H9 (cell line): ENCODE measurements around the gene PITX3. TPM values are rescaled to one million over a fixed set of nuclear protein-coding genes. Genes with fewer than 3 reads are reported as not detected.
"Not testable (repeated sequence)": the region's sequence is repeated elsewhere in the genome, so short reads cannot be mapped to it uniquely, and the experiment has no call there.

ENCODE experiments used
- DNase-seq: peaks from one replicate; pipeline ENCODE4 v3.0.0-alpha.2; 2017
- H2AFZ ChIP-seq: one replicate; pipeline ENCODE4 v1.6.1; 2013; ENCODE audit warnings: mild to moderate bottlenecking, low read length, control low read depth, moderate library complexity
- H2AK5ac ChIP-seq: 2 replicates; pipeline ENCODE4 v1.6.1; 2013; ENCODE audit warnings: low read length, control low read depth, mixed read lengths; ENCODE audit not compliant: insufficient read length
- H2BK120ac ChIP-seq: one replicate; pipeline ENCODE4 v1.6.1; 2013; ENCODE audit warnings: low read depth, mild to moderate bottlenecking, low read length, control low read depth, inconsistent platforms; ENCODE audit not compliant: poor library complexity, severe bottlenecking
- H2BK12ac ChIP-seq: 2 replicates; pipeline ENCODE4 v1.6.1; 2013; ENCODE audit warnings: low read length, control low read depth, mixed read lengths, low read depth; ENCODE audit not compliant: insufficient read length
- H2BK15ac ChIP-seq: 2 replicates; pipeline ENCODE4 v1.6.1; 2013; ENCODE audit warnings: low read depth, low read length, control low read depth
- H2BK20ac ChIP-seq: one replicate; pipeline ENCODE4 v1.6.1; 2013; ENCODE audit warnings: low read depth, mild to moderate bottlenecking, low read length, control low read depth, inconsistent platforms; ENCODE audit not compliant: poor library complexity, severe bottlenecking
- H2BK5ac ChIP-seq: 2 replicates; pipeline ENCODE4 v1.6.1; 2013; ENCODE audit warnings: low read length, control low read depth, mixed read lengths; ENCODE audit not compliant: insufficient read length
- H3K14ac ChIP-seq: 2 replicates; pipeline ENCODE4 v1.6.1; 2013; ENCODE audit warnings: low read length, control low read depth; ENCODE audit not compliant: insufficient read depth
- H3K18ac ChIP-seq: 2 replicates; pipeline ENCODE4 v1.6.1; 2013; ENCODE audit warnings: low read depth, mild to moderate bottlenecking, mixed read lengths, low read length, control low read depth; ENCODE audit not compliant: insufficient read length
- H3K23ac ChIP-seq: 2 replicates; pipeline ENCODE4 v1.6.1; 2013; ENCODE audit warnings: low read length, control low read depth, mixed read lengths, low read depth; ENCODE audit not compliant: insufficient read length
- H3K23me2 ChIP-seq: 2 replicates; pipeline ENCODE4 v1.6.1; 2013; ENCODE audit warnings: low read depth, mild to moderate bottlenecking, mixed read lengths, low read length, control low read depth; ENCODE audit not compliant: insufficient read length, poor library complexity, severe bottlenecking
- H3K27ac ChIP-seq: 2 replicates; pipeline ENCODE4 v1.5.1; 2013; ENCODE audit warnings: low read length, control low read depth, mixed read lengths, low read depth; ENCODE audit not compliant: insufficient read length
- H3K27me3 ChIP-seq: 2 replicates; pipeline ENCODE4 v1.6.1; 2013; ENCODE audit warnings: low read length, control low read depth, inconsistent platforms; ENCODE audit not compliant: insufficient read depth
- H3K4ac ChIP-seq: 2 replicates; pipeline ENCODE4 v1.6.1; 2013; ENCODE audit warnings: low read depth, mild to moderate bottlenecking, control low read depth, inconsistent platforms, low read length, moderate library complexity
- H3K4me1 ChIP-seq: 2 replicates; pipeline ENCODE4 v1.6.1; 2013; ENCODE audit warnings: low read length, control low read depth, inconsistent platforms; ENCODE audit not compliant: insufficient read depth
- H3K4me2 ChIP-seq: 2 replicates; pipeline ENCODE4 v1.6.1; 2013; ENCODE audit warnings: low read length, control low read depth, mixed read lengths; ENCODE audit not compliant: insufficient read length, insufficient read depth
- H3K56ac ChIP-seq: 2 replicates; pipeline ENCODE4 v1.6.1; 2013; ENCODE audit warnings: low read depth, mild to moderate bottlenecking, mixed read lengths, low read length, control low read depth; ENCODE audit not compliant: insufficient read length
- H3K79me1 ChIP-seq: 2 replicates; pipeline ENCODE4 v1.6.1; 2013; ENCODE audit warnings: low read depth, mild to moderate bottlenecking, moderate library complexity, low read length, control low read depth, inconsistent platforms; ENCODE audit not compliant: insufficient read depth, poor library complexity, severe bottlenecking
- H3K79me2 ChIP-seq: 2 replicates; pipeline ENCODE4 v1.6.1; 2013; ENCODE audit warnings: low read length, control low read depth, inconsistent platforms; ENCODE audit not compliant: insufficient read depth
- H3K9ac ChIP-seq: 2 replicates; pipeline ENCODE4 v1.6.1; 2013; ENCODE audit warnings: low read length, control low read depth, mixed read lengths; ENCODE audit not compliant: insufficient read length; ENCODE audit errors: extremely low read depth
- H3K9me3 ChIP-seq: one replicate; pipeline ENCODE4 v1.6.1; 2013; ENCODE audit warnings: low read depth, low read length, inconsistent platforms; ENCODE audit not compliant: control insufficient read depth
- H3T11ph ChIP-seq: one replicate; pipeline ENCODE4 v1.6.1; 2013; ENCODE audit warnings: mild to moderate bottlenecking, low read length, control low read depth, inconsistent platforms
- H4K20me1 ChIP-seq: one replicate; pipeline ENCODE4 v1.6.1; 2013; ENCODE audit not compliant: control insufficient read depth, insufficient read length, insufficient read depth
- H4K5ac ChIP-seq: 2 replicates; pipeline ENCODE4 v1.6.1; 2013; ENCODE audit warnings: low read depth, mild to moderate bottlenecking, mixed read lengths, low read length, control low read depth; ENCODE audit not compliant: insufficient read length
- H4K8ac ChIP-seq: replicated peaks from 2 replicates; pipeline ENCODE4 v1.6.1; 2013; ENCODE audit warnings: low read length, control low read depth, mixed read lengths, low read depth; ENCODE audit not compliant: insufficient read length
- H4K91ac ChIP-seq: 2 replicates; pipeline ENCODE4 v1.6.1; 2013; ENCODE audit warnings: low read depth, mild to moderate bottlenecking, moderate library complexity, mixed read lengths, low read length, control low read depth; ENCODE audit not compliant: insufficient read length
- H3K27ac Mint-ChIP-seq, 3 experiments: 2 replicates in 2 of 3; 3 replicates in 1 of 3; pipeline ENCODE4 v1.8.0; 2020 to 2021; ENCODE audit warnings: mixed read lengths in 3 of 3, mild to moderate bottlenecking in 1 of 3, moderate library complexity in 1 of 3
- H3K27me3 Mint-ChIP-seq: 2 replicates; pipeline ENCODE4 v1.8.0; 2021; ENCODE audit warnings: low read depth, mild to moderate bottlenecking, moderate library complexity, mixed read lengths
- H3K36me3 Mint-ChIP-seq, 3 experiments: 2 replicates in 2 of 3; 3 replicates in 1 of 3; pipeline ENCODE4 v1.8.0; 2020 to 2021; ENCODE audit warnings: low read depth in 3 of 3, mixed read lengths in 3 of 3; ENCODE audit not compliant: insufficient read depth in 1 of 3
- H3K4me1 Mint-ChIP-seq, 2 experiments: 2 replicates each; pipeline ENCODE4 v1.8.0; 2020; ENCODE audit warnings: mixed read lengths in 2 of 2
- H3K4me3 Mint-ChIP-seq, 2 experiments: 2 replicates in 1 of 2; 3 replicates in 1 of 2; pipeline ENCODE4 v1.8.0; 2020 to 2021; ENCODE audit warnings: mild to moderate bottlenecking in 2 of 2, mixed read lengths in 2 of 2, moderate library complexity in 1 of 2
- H3K9me3 Mint-ChIP-seq, 2 experiments: 2 replicates in 1 of 2; 3 replicates in 1 of 2; pipeline ENCODE4 v1.8.0; 2020; ENCODE audit warnings: mild to moderate bottlenecking in 2 of 2, mixed read lengths in 2 of 2, moderate library complexity in 1 of 2
- CTCF ChIP-seq: fragments of 200-600 bp; sonication (generic); conservative IDR thresholded peaks from 3 replicates; pipeline ENCODE4 v1.8.0; 2021; ENCODE audit warnings: antibody characterized with exemption, mild to moderate bottlenecking
- WGBS: extraction: QIAGEN DNeasy Blood & Tissue Kit; methylation state at CpG from one replicate; pipeline ENCODE4 v1.1.7; 2013; ENCODE audit warnings: missing lambda C conversion rate, low lambda C conversion rate, mixed read lengths; ENCODE audit not compliant: insufficient read length; ENCODE audit errors: extremely low coverage; 5-methylcytosine and 5-hydroxymethylcytosine counted together
- total RNA-seq: library from RNA; stranded (reverse); gene quantifications from 2 replicates; pipeline ENCODE4 v1.2.1, GENCODE V29; 2021

Gene PITX3
- total RNA-seq, 1 experiment from 2014 or later, result not detected

- Histone ChIP-seq H4K91ac (no peak overlapping the region), H3K9me3 (peaks cover 18% of the 10 kb centered on the region), H3T11ph (no peak overlapping the region), H3K23me2 (no peaks in the 10 kb centered on the region), H3K18ac (no peak overlapping the region), H2AFZ (no peak overlapping the region), H4K20me1 (no peaks in the 10 kb centered on the region), H3K4me2 (no peak overlapping the region), H3K27me3 (no peaks in the 10 kb centered on the region), H3K23ac (no peak overlapping the region), H4K8ac (no peak overlapping the region), H3K4me1 (no peaks in the 10 kb centered on the region), H2BK20ac (no peak overlapping the region), H2AK5ac (no peak overlapping the region), H2BK120ac (no peak overlapping the region), H3K14ac (no peak overlapping the region), H3K79me1 (no peaks in the 10 kb centered on the region), H2BK15ac (no peak overlapping the region), H3K9ac (no peak overlapping the region), H4K5ac (no peak overlapping the region), H3K4ac (no peak overlapping the region), H3K56ac (no peak overlapping the region), H2BK12ac (no peak overlapping the region), H3K27ac (no peak overlapping the region), H2BK5ac (no peak overlapping the region), H3K79me2 (no peaks in the 10 kb centered on the region)
- H3K36me3 Mint-ChIP-seq, result peaks cover 0 to 11% (median 4%) of the 10 kb centered on the region in 3 experiments; a peak in 4 of 7 replicates
- H3K27ac Mint-ChIP-seq, result no peak overlapping the region
- H3K9me3 Mint-ChIP-seq, result peaks cover 40 to 55% of the 10 kb centered on the region in 2 experiments
- peaks cover 33% of the 10 kb centered on the region for H3K27me3 Mint-ChIP-seq
- WGBS, result no CpG with 5 or more reads among the region's 7 CpGs
- TF ChIP-seq CTCF, result no peak
- DNase-seq, result no peak
- H3K4me1 Mint-ChIP-seq, result no peaks in the 10 kb centered on the region
- no peak overlapping the region for H3K4me3 Mint-ChIP-seq
Measured at GRCh38 chr10:102191956-102192355, 49.4 kb downstream of the PITX3 start.

GRCh38 chr10:102188941-102189898 is 52.1 kb downstream of the PITX3 start:
- not testable (repeated sequence) for H3K18ac ChIP-seq, H2BK12ac ChIP-seq, H3K4me1 Mint-ChIP-seq, H3K79me1 ChIP-seq, H3K14ac ChIP-seq, H3T11ph ChIP-seq, H3K56ac ChIP-seq, H2BK15ac ChIP-seq, DNase-seq, H3K4ac ChIP-seq, H3K4me1 ChIP-seq, H3K27ac ChIP-seq, H2AFZ ChIP-seq, H2BK20ac ChIP-seq, H3K4me3 Mint-ChIP-seq, H3K27me3 ChIP-seq, H3K9ac ChIP-seq, H4K5ac ChIP-seq, H3K23me2 ChIP-seq, H3K27ac Mint-ChIP-seq, H4K20me1 ChIP-seq, H4K8ac ChIP-seq, H3K4me2 ChIP-seq, H2BK120ac ChIP-seq, H2AK5ac ChIP-seq, H2BK5ac ChIP-seq, H3K79me2 ChIP-seq, H4K91ac ChIP-seq, H3K23ac ChIP-seq
- no CpG with 5 or more reads among the region's 7 CpGs for WGBS
- peaks cover 25% of the 10 kb centered on the region for H3K9me3 ChIP-seq
- Mint-ChIP-seq H3K27me3 (peaks cover 39% of the 10 kb centered on the region), H3K9me3 (peaks cover 52 to 73% of the 10 kb centered on the region in 2 experiments), H3K36me3 (peaks cover 0 to 19% (median 6%) of the 10 kb centered on the region in 3 experiments; a peak in 4 of 7 replicates)
